ENCODE results near the gene UBD. TPM values are rescaled to one million over a fixed set of nuclear protein-coding genes. Genes with fewer than 3 reads are reported as not detected.

UBD gene
- total and polyA plus RNA-seq, 3 experiments from 2014 or later, result 2.5 to 2.6 TPM; not detected in 1

GRCh38 chr6:29524044-29524443, 35.5 kb downstream of the UBD start:
- Mint-ChIP-seq H3K27me3 (peaks cover 18 to 28% of the 10 kb centered on the region in 2 donors), H3K4me1 (no peaks in the 10 kb centered on the region), H3K27ac (no peak overlapping the region), H3K36me3 (no peaks in the 10 kb centered on the region), H3K9me3 (no peaks in the 10 kb centered on the region), H3K4me3 (no peak overlapping the region)
- Histone ChIP-seq H3K9me3 (ENCODE audit: low read length) (no peaks in the 10 kb centered on the region), H3K27ac (ENCODE audit: low read depth, low read length) (no peak overlapping the region), H3K4me3 (ENCODE audit: low read length) (no peak overlapping the region), H3K27me3 (ENCODE audit: insufficient read depth, low read length, poor library complexity, severe bottlenecking) (no peaks in the 10 kb centered on the region), H3K36me3 (ENCODE audit: insufficient read depth, low read length) (no peaks in the 10 kb centered on the region), H3K4me1 (ENCODE audit: insufficient read depth, low read length) (no peaks in the 10 kb centered on the region)
- ChIA-PET CTCF (no interaction called here), POLR2A (interaction anchor here (0.6 kb wide), 1 partner anchor 126 kb away, joined by 6 read pairs; no protein-coding TSS in a partner anchor)
- no peak for DNase-seq

- Mint-ChIP-seq H3K27ac (no peak overlapping the region), H3K4me1 (no peaks in the 10 kb centered on the region), H3K27me3 (peaks cover 19 to 20% of the 10 kb centered on the region in 2 donors), H3K9me3 (no peaks in the 10 kb centered on the region), H3K4me3 (no peak overlapping the region), H3K36me3 (no peaks in the 10 kb centered on the region)
- Histone ChIP-seq H3K27me3 (ENCODE audit: insufficient read depth, low read length, poor library complexity, severe bottlenecking) (no peaks in the 10 kb centered on the region), H3K9me3 (ENCODE audit: low read length) (no peaks in the 10 kb centered on the region), H3K36me3 (ENCODE audit: insufficient read depth, low read length) (no peaks in the 10 kb centered on the region), H3K4me3 (ENCODE audit: low read length) (no peak overlapping the region), H3K4me1 (ENCODE audit: insufficient read depth, low read length) (no peaks in the 10 kb centered on the region), H3K27ac (ENCODE audit: low read depth, low read length) (no peak overlapping the region)
- CTCF ChIA-PET, result no interaction called here
- no peak for DNase-seq
- POLR2A ChIA-PET, result no interaction called here
These were observed 37.3 kb downstream of the UBD start for GRCh38 chr6:29522227-29522626.

GRCh38 chr6:29521006-29521680, 38.4 kb downstream of the UBD start:
- Histone ChIP-seq H3K27me3 (ENCODE audit: insufficient read depth, low read length, poor library complexity, severe bottlenecking) (no peaks in the 10 kb centered on the region), H3K36me3 (ENCODE audit: insufficient read depth, low read length) (no peaks in the 10 kb centered on the region), H3K4me1 (ENCODE audit: insufficient read depth, low read length) (no peaks in the 10 kb centered on the region), H3K4me3 (ENCODE audit: low read length) (no peak overlapping the region), H3K27ac (ENCODE audit: low read depth, low read length) (no peak overlapping the region), H3K9me3 (ENCODE audit: low read length) (no peaks in the 10 kb centered on the region)
- Mint-ChIP-seq H3K4me1 (peaks cover 3 to 10% (median 7%) of the 10 kb centered on the region in 3 donors), H3K4me3 (no peak overlapping the region), H3K9me3 (no peaks in the 10 kb centered on the region), H3K27me3 (peaks cover 13 to 21% of the 10 kb centered on the region in 2 donors), H3K27ac (no peak overlapping the region), H3K36me3 (no peaks in the 10 kb centered on the region)
- CTCF ChIA-PET, result interaction anchor here (0.8 kb wide), 1 partner anchor 1090 kb away, joined by 3 read pairs; no protein-coding TSS in a partner anchor
- no peak for DNase-seq
- POLR2A ChIA-PET, result no interaction called here

GRCh38 chr6:29520232-29520631, 39.3 kb downstream of the UBD start:
- no peaks in the 10 kb centered on the region for H3K9me3 ChIP-seq (ENCODE audit: low read length)
- H3K27ac ChIP-seq (ENCODE audit: low read depth, low read length), result no peak overlapping the region
- H3K4me1 Mint-ChIP-seq, result peaks cover 8 to 16% (median 13%) of the 10 kb centered on the region in 3 donors
- H3K27me3 ChIP-seq (ENCODE audit: insufficient read depth, low read length, poor library complexity, severe bottlenecking), result no peaks in the 10 kb centered on the region
- no peaks in the 10 kb centered on the region for H3K36me3 Mint-ChIP-seq
- no peaks in the 10 kb centered on the region for H3K36me3 ChIP-seq (ENCODE audit: insufficient read depth, low read length)
- no peak for DNase-seq
- H3K4me1 ChIP-seq (ENCODE audit: insufficient read depth, low read length), result no peaks in the 10 kb centered on the region
- no peak overlapping the region for H3K27ac Mint-ChIP-seq
- ChIA-PET POLR2A (no interaction called here), CTCF (no interaction called here)
- peaks cover 4 to 23% of the 10 kb centered on the region in 2 donors for H3K27me3 Mint-ChIP-seq
- no peak overlapping the region for H3K4me3 ChIP-seq (ENCODE audit: low read length)
- H3K4me3 Mint-ChIP-seq, result no peak overlapping the region
- no peaks in the 10 kb centered on the region for H3K9me3 Mint-ChIP-seq

- Mint-ChIP-seq H3K36me3 (no peaks in the 10 kb centered on the region), H3K9me3 (no peaks in the 10 kb centered on the region), H3K4me3 (no peak overlapping the region), H3K27me3 (peaks cover 7 to 23% of the 10 kb centered on the region in 2 donors), H3K27ac (no peak overlapping the region), H3K4me1 (peaks cover 9 to 20% (median 16%) of the 10 kb centered on the region in 3 donors)
- no peak overlapping the region for H3K4me3 ChIP-seq (ENCODE audit: low read length)
- no peaks in the 10 kb centered on the region for H3K4me1 ChIP-seq (ENCODE audit: insufficient read depth, low read length)
- no peak for DNase-seq
- ChIA-PET CTCF (no interaction called here), POLR2A (no interaction called here)
- no peak overlapping the region for H3K27ac ChIP-seq (ENCODE audit: low read depth, low read length)
- no peaks in the 10 kb centered on the region for H3K36me3 ChIP-seq (ENCODE audit: insufficient read depth, low read length)
- H3K9me3 ChIP-seq (ENCODE audit: low read length), result no peaks in the 10 kb centered on the region
- H3K27me3 ChIP-seq (ENCODE audit: insufficient read depth, low read length, poor library complexity, severe bottlenecking), result no peaks in the 10 kb centered on the region
These were observed 40.1 kb downstream of the UBD start for GRCh38 chr6:29519291-29520010.

- POLR2A ChIA-PET, result no interaction called here
- no peaks in the 10 kb centered on the region for H3K36me3 Mint-ChIP-seq
- H3K27ac ChIP-seq (ENCODE audit: low read depth, low read length), result no peak overlapping the region
- no peaks in the 10 kb centered on the region for H3K9me3 Mint-ChIP-seq
- H3K4me1 ChIP-seq (ENCODE audit: insufficient read depth, low read length), result no peaks in the 10 kb centered on the region
- no peak overlapping the region for H3K4me3 ChIP-seq (ENCODE audit: low read length)
- no peaks in the 10 kb centered on the region for H3K27me3 ChIP-seq (ENCODE audit: insufficient read depth, low read length, poor library complexity, severe bottlenecking)
- no peak overlapping the region for H3K4me3 Mint-ChIP-seq
- no peaks in the 10 kb centered on the region for H3K36me3 ChIP-seq (ENCODE audit: insufficient read depth, low read length)
- H3K27ac Mint-ChIP-seq, result no peak overlapping the region
- CTCF ChIA-PET, result no interaction called here
- H3K4me1 Mint-ChIP-seq, result peaks cover 9 to 20% (median 16%) of the 10 kb centered on the region in 3 donors
- H3K27me3 Mint-ChIP-seq, result peaks cover 7 to 17% of the 10 kb centered on the region in 2 donors
- H3K9me3 ChIP-seq (ENCODE audit: low read length), result no peaks in the 10 kb centered on the region
- no peak for DNase-seq
These were observed 41.6 kb downstream of the UBD start for GRCh38 chr6:29517728-29518440.

GRCh38 chr6:29517245-29517644, 42.3 kb downstream of the UBD start:
- POLR2A ChIA-PET, result no interaction called here
- DNase-seq, result no peak
- Histone ChIP-seq H3K27ac (ENCODE audit: low read depth, low read length) (no peak overlapping the region), H3K36me3 (ENCODE audit: insufficient read depth, low read length) (no peaks in the 10 kb centered on the region), H3K27me3 (ENCODE audit: insufficient read depth, low read length, poor library complexity, severe bottlenecking) (no peaks in the 10 kb centered on the region), H3K4me1 (ENCODE audit: insufficient read depth, low read length) (no peaks in the 10 kb centered on the region), H3K9me3 (ENCODE audit: low read length) (no peaks in the 10 kb centered on the region), H3K4me3 (ENCODE audit: low read length) (no peak overlapping the region)
- no peaks in the 10 kb centered on the region for H3K36me3 Mint-ChIP-seq
- no peak overlapping the region for H3K4me3 Mint-ChIP-seq
- CTCF ChIA-PET, result no interaction called here
- H3K9me3 Mint-ChIP-seq, result no peaks in the 10 kb centered on the region
- peak overlapping the region in 1 of 8 donors; percentile 38 for H3K27ac Mint-ChIP-seq
- H3K4me1 Mint-ChIP-seq, result peaks cover 9 to 20% (median 16%) of the 10 kb centered on the region in 3 donors
- H3K27me3 Mint-ChIP-seq, result peaks cover 10 to 20% of the 10 kb centered on the region in 2 donors

- H3K27me3 ChIP-seq (ENCODE audit: insufficient read depth, low read length, poor library complexity, severe bottlenecking), result no peaks in the 10 kb centered on the region
- peak overlapping the region in 4 of 8 donors; percentile 6 to 89 (median 52) for H3K27ac Mint-ChIP-seq
- H3K4me3 Mint-ChIP-seq, result no peak overlapping the region
- DNase-seq, result peak in 2 of 5 donors; percentile 17 to 57
- no peaks in the 10 kb centered on the region for H3K36me3 Mint-ChIP-seq
- H3K4me1 ChIP-seq (ENCODE audit: insufficient read depth, low read length), result no peaks in the 10 kb centered on the region
- POLR2A ChIA-PET, result no interaction called here
- CTCF ChIA-PET, result no interaction called here
- no peaks in the 10 kb centered on the region for H3K9me3 Mint-ChIP-seq
- H3K27ac ChIP-seq (ENCODE audit: low read depth, low read length), result no peak overlapping the region
- no peaks in the 10 kb centered on the region for H3K9me3 ChIP-seq (ENCODE audit: low read length)
- H3K27me3 Mint-ChIP-seq, result peaks cover 10 to 22% of the 10 kb centered on the region in 2 donors
- H3K36me3 ChIP-seq (ENCODE audit: insufficient read depth, low read length), result no peaks in the 10 kb centered on the region
- peaks cover 9 to 20% (median 16%) of the 10 kb centered on the region in 3 donors for H3K4me1 Mint-ChIP-seq
- H3K4me3 ChIP-seq (ENCODE audit: low read length), result no peak overlapping the region
These were observed 43.4 kb downstream of the UBD start for GRCh38 chr6:29516108-29516507.
